Chondrocyte (in vitro differentiated cells): ENCODE results near the gene RETREG1. TPM values are rescaled to one million over a fixed set of nuclear protein-coding genes. Genes with fewer than 3 reads are reported as not detected.

Experiments used
- DNase-seq: peaks from one replicate; pipeline ENCODE4 v3.0.0; 2021; ENCODE audit warnings: mixed read lengths, low spot score
- H3K27ac Mint-ChIP-seq: one replicate; pipeline ENCODE4 v1.8.0; 2021; ENCODE audit warnings: mild to moderate bottlenecking, moderate library complexity, mixed read lengths; ENCODE audit not compliant: unreplicated experiment
- H3K27me3 Mint-ChIP-seq: 2 replicates; pipeline ENCODE4 v1.8.0; 2021; ENCODE audit warnings: low read depth, mixed read lengths
- H3K36me3 Mint-ChIP-seq: 2 replicates; pipeline ENCODE4 v1.8.0; 2021; ENCODE audit warnings: low read depth, mixed read lengths
- H3K4me1 Mint-ChIP-seq: 2 replicates; pipeline ENCODE4 v1.8.0; 2021; ENCODE audit warnings: low read depth, mild to moderate bottlenecking, mixed read lengths
- H3K4me3 Mint-ChIP-seq: one replicate; pipeline ENCODE4 v1.8.0; 2021; ENCODE audit warnings: mild to moderate bottlenecking, moderate library complexity, mixed read lengths; ENCODE audit not compliant: unreplicated experiment
- H3K9me3 Mint-ChIP-seq: 2 replicates; pipeline ENCODE4 v1.8.0; 2021; ENCODE audit warnings: low read depth, mixed read lengths
- total RNA-seq: library from RNA; stranded (reverse); gene quantifications from 3 replicates; pipeline ENCODE4 v1.2.1, GENCODE V29; 2021
- TF ChIP-seq, protein P1 (sequence below): fragments of 200-600 bp; sonication (generic); IDR thresholded peaks from 2 replicates; pipeline ENCODE4 v1.5.0; 2021; ENCODE audit warnings: antibody characterized with exemption, mild to moderate bottlenecking, moderate library complexity

RETREG1 gene
- total RNA-seq, 1 donor from 2014 or later: 3.3 TPM

DNA sequence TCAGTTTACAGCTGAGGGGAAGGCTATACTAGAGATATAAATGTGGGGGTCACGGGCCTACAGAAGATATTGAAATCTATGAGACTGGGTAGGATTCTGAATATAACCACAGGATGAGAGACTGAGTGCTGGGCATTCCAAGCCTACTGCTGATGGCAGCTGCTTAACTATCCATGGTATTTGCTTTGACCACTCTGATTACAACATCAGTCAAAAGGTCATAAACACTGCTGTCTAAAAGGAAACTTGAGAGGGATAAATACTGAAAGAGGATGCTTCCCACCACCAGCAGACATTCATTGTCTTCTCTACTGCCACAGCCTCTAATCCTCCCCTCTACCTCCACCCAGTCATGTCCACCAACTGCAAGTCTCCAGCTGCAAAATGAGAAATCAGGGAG is 155.0 kb downstream of the RETREG1 start:
- DNase-seq: no peak
- peaks cover 27% of the 10 kb centered on the region for H3K36me3 Mint-ChIP-seq
- peaks cover 69% of the 10 kb centered on the region for H3K4me1 Mint-ChIP-seq
- H3K4me3 Mint-ChIP-seq: no peak overlapping the region
- no peaks in the 10 kb centered on the region for H3K27me3 Mint-ChIP-seq
- TF ChIP-seq, protein P1, sequence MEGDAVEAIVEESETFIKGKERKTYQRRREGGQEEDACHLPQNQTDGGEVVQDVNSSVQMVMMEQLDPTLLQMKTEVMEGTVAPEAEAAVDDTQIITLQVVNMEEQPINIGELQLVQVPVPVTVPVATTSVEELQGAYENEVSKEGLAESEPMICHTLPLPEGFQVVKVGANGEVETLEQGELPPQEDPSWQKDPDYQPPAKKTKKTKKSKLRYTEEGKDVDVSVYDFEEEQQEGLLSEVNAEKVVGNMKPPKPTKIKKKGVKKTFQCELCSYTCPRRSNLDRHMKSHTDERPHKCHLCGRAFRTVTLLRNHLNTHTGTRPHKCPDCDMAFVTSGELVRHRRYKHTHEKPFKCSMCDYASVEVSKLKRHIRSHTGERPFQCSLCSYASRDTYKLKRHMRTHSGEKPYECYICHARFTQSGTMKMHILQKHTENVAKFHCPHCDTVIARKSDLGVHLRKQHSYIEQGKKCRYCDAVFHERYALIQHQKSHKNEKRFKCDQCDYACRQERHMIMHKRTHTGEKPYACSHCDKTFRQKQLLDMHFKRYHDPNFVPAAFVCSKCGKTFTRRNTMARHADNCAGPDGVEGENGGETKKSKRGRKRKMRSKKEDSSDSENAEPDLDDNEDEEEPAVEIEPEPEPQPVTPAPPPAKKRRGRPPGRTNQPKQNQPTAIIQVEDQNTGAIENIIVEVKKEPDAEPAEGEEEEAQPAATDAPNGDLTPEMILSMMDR: no peak
- H3K27ac Mint-ChIP-seq: peak overlapping the region; percentile 61
- no peaks in the 10 kb centered on the region for H3K9me3 Mint-ChIP-seq

DNA sequence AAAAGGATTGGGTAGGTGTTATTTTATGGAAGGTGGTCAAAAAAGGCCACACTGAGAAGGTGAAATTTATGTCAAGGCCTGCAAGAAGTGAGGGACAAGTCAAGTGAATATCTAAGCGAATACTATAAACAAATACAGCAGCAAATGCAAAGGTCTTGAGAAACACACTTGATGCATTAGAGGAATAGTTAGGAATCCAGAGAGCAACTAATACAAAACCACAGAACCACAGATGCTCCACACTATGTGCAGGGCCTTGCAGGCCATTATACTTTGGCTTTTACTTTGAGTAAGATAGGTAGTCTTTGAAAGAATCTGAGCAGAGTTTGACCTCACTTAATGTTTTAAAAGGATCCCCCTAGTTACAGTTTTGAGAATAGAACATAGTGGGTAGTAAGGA is 155.8 kb downstream of the RETREG1 start:
- H3K4me3 Mint-ChIP-seq: no peak overlapping the region
- no peak for DNase-seq
- peaks cover 29% of the 10 kb centered on the region for H3K36me3 Mint-ChIP-seq
- TF ChIP-seq, protein P1: no peak
- peak overlapping the region; percentile 53 for H3K27ac Mint-ChIP-seq
- H3K9me3 Mint-ChIP-seq: no peaks in the 10 kb centered on the region
- H3K27me3 Mint-ChIP-seq: no peaks in the 10 kb centered on the region
- peaks cover 67% of the 10 kb centered on the region for H3K4me1 Mint-ChIP-seq

DNA sequence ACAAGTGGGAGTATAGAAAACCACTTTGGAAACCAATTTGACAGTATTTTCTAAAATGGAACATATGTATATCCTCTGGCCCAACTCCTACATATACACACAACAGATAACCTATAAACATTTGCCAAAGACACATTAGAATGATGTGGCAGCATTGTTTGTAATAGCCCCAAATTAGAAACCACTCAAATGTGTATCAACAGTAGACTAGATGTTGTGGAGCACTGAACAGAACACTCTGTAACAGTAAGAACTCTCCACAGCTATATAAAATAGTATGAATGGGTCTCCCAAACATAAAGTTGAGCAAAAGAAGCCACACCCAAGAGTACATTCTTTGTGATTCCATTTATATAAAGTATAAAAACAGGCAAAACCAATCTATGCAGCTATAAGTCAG is 157.3 kb downstream of the RETREG1 start:
- H3K4me3 Mint-ChIP-seq: no peak overlapping the region
- peaks cover 61% of the 10 kb centered on the region for H3K4me1 Mint-ChIP-seq
- no peaks in the 10 kb centered on the region for H3K9me3 Mint-ChIP-seq
- DNase-seq: no peak
- H3K27me3 Mint-ChIP-seq: no peaks in the 10 kb centered on the region
- peaks cover 33% of the 10 kb centered on the region for H3K36me3 Mint-ChIP-seq
- TF ChIP-seq, protein P1: no peak
- no peak overlapping the region for H3K27ac Mint-ChIP-seq

DNA sequence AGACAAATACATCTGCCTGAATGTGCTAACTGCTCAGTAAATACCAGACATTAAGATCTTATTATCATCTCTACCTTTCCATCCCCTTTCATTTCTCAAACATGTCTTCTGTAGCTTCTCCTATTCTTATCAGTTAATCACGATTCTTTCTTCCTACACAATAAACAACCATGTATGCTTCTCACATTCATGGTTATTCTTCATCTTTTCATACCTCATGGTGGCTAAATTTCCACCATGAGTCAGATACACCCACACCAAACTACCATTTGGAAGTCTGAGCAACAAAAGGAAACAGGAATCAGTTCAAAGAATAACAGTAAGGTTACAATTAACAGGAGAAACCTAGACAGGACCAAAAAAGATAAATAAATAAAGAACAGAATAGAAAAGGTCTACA is 158.9 kb downstream of the RETREG1 start:
- TF ChIP-seq, protein P1: no peak
- no peak for DNase-seq
- Mint-ChIP-seq H3K9me3 (no peaks in the 10 kb centered on the region), H3K27me3 (no peaks in the 10 kb centered on the region), H3K4me1 (peaks cover 45% of the 10 kb centered on the region), H3K27ac (peak overlapping the region; percentile 9), H3K36me3 (peaks cover 28% of the 10 kb centered on the region), H3K4me3 (no peak overlapping the region)

DNA sequence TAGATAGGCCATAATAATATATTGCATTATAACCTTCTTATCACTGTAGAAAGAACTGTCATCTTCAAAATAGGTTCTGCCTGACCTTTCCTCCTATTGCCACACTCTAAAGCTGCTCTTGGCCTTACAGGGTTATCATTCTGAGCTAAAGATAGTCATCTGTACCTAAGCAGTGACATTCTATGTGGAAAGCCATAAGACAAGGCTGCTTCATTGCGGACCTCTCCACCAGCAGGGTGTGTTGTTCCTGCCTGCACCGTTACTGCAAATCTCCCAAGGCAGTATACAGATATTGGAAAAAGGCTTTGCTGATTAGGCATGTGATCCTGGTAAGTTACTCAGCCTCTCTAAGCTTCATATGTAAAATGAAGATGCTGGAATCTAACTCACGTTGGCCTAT is 159.3 kb downstream of the RETREG1 start:
- Mint-ChIP-seq H3K27me3 (no peaks in the 10 kb centered on the region), H3K36me3 (peaks cover 30% of the 10 kb centered on the region), H3K9me3 (no peaks in the 10 kb centered on the region), H3K4me1 (peaks cover 44% of the 10 kb centered on the region), H3K4me3 (no peak overlapping the region), H3K27ac (no peak overlapping the region)
- TF ChIP-seq, protein P1: no peak
- no peak for DNase-seq
